SJCRH30 (cell line): ENCODE measurements around the gene ALDH4A1. TPM values are rescaled to one million over a fixed set of nuclear protein-coding genes. Genes with fewer than 3 reads are reported as not detected.
A peak's percentile ranks its signal among the peaks of the same experiment; 100 is the strongest.

Source experiments
- DNase-seq, 2 experiments: peaks; one replicate each; pipeline ENCODE4 v3.0.0-alpha.2; 2015 to 2020
- H3K27ac ChIP-seq: fragments of 250-450 bp; sonication (Bioruptor Pico); 2 replicates; pipeline ENCODE4 v1.5.1; 2020; ENCODE audit warnings: mild to moderate bottlenecking, moderate library complexity
- H3K27me3 ChIP-seq: fragments of 250-450 bp; sonication (Bioruptor Pico); 2 replicates; pipeline ENCODE4 v1.5.1; 2020; ENCODE audit warnings: mild to moderate bottlenecking, moderate library complexity
- H3K36me3 ChIP-seq: fragments of 250-450 bp; sonication (Bioruptor Pico); 2 replicates; pipeline ENCODE4 v1.5.1; 2020; ENCODE audit warnings: mild to moderate bottlenecking, moderate library complexity
- H3K4me1 ChIP-seq: fragments of 250-450 bp; sonication (Bioruptor Pico); 2 replicates; pipeline ENCODE4 v1.5.1; 2020; ENCODE audit warnings: mild to moderate bottlenecking, moderate library complexity
- H3K4me3 ChIP-seq: fragments of 250-450 bp; sonication (Bioruptor Pico); 2 replicates; pipeline ENCODE4 v1.5.1; 2020; ENCODE audit warnings: mild to moderate bottlenecking, moderate library complexity
- H3K9me3 ChIP-seq: fragments of 250-450 bp; sonication (Bioruptor Pico); replicated peaks from 2 replicates; pipeline ENCODE4 v1.5.1; 2020; ENCODE audit warnings: mild to moderate bottlenecking, moderate library complexity
- total RNA-seq: library from RNA; depleted of rRNA; stranded (reverse); fragments of >200 nt; shearing (Covaris generic); gene quantifications from 2 replicates; pipeline ENCODE4 v1.2.3, GENCODE V29; 2014

ALDH4A1 gene
- total RNA-seq, 1 experiment from 2014 or later: 7.2 TPM

DNA sequence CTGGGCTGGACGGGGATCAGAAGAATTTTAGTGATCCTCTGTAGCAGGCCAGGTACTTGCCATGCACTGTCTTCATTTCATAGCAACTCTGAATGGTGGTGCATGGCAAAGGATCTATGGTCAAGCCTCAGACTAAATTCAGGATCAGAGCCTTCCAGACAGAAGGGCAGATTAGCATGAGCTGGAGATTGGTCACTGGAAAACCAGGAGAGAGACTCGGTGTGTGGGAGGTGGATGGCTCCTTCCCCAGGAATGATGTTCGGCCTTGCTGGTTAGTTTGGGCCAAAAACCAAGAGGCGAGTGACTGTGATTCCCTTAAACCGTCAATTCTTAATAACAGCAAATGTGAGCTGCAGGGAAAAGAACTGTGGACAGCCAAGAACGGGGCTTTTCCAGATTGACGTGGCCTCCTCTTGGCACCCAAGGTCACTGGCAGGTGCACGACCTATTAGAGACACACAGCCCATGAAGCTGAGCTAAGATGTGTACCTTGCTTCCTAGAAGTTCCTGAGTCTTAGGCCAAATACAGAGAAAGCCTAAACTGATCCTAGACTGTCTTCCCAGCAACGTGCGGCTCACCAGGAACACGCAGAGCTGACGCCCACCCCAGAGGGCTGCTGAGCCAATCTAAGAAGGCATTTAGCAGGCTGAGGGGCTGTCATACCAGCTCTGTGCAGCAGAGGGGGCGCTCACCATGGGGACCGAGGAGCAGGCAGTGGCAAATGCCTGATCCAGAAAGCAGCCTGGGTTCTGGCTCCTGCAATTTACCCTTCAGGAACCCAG lies 18.5 kb downstream of the ALDH4A1 start:
- Histone ChIP-seq H3K27me3 (no peaks in the 10 kb centered on the region), H3K4me1 (no peaks in the 10 kb centered on the region; the same call in 1 of the 2 replicates), H3K27ac (no peak overlapping the region), H3K9me3 (no peaks in the 10 kb centered on the region), H3K4me3 (no peak overlapping the region), H3K36me3 (no peaks in the 10 kb centered on the region)
- peak; percentile 66 to 80 for DNase-seq

DNA sequence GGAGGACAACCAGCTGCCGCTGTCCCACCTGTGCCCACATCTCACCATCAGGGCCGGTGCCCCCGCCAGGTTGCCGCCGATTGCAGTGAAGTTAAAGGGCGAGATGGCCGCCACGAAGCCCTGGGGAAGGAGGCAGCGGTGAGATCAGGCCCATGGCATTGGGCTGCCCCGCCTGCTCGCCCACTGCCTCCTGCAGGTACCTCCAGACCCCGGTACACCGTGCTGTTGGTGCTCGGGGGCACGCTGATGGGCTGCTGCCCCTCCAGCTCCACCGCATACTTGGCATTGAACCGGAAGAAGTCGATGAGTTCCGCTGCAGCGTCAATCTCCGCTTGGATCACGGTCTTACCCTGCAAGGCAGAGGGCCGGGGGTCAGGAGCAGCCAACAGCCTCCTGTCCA lies 19.3 kb downstream of the ALDH4A1 start:
- Histone ChIP-seq H3K9me3 (no peaks in the 10 kb centered on the region), H3K36me3 (no peaks in the 10 kb centered on the region), H3K4me3 (no peak overlapping the region), H3K4me1 (no peaks in the 10 kb centered on the region; the same call in 1 of the 2 replicates), H3K27ac (no peak overlapping the region), H3K27me3 (no peaks in the 10 kb centered on the region)
- DNase-seq: no peak

DNA sequence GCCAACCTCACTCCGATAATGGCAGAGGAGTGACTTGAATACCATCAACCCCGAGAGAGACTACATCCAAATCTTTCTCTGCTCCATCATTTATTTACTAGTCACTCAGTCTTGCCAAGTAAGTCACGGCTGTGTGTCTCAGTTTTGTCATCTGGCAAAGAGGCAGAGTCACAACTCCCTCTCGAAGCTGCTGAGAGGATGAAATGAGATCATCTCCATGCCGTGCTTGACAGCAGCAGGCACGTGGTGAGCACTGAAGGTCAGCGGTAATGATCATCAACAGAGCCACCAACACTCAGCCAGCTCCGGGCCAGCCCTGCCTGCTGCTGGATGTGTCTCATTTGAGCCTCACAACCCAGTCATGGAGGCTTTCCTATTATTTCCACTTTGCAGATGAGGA lies 19.9 kb downstream of the ALDH4A1 start:
- no peak for DNase-seq
- H3K27ac ChIP-seq: no peak overlapping the region

DNA sequence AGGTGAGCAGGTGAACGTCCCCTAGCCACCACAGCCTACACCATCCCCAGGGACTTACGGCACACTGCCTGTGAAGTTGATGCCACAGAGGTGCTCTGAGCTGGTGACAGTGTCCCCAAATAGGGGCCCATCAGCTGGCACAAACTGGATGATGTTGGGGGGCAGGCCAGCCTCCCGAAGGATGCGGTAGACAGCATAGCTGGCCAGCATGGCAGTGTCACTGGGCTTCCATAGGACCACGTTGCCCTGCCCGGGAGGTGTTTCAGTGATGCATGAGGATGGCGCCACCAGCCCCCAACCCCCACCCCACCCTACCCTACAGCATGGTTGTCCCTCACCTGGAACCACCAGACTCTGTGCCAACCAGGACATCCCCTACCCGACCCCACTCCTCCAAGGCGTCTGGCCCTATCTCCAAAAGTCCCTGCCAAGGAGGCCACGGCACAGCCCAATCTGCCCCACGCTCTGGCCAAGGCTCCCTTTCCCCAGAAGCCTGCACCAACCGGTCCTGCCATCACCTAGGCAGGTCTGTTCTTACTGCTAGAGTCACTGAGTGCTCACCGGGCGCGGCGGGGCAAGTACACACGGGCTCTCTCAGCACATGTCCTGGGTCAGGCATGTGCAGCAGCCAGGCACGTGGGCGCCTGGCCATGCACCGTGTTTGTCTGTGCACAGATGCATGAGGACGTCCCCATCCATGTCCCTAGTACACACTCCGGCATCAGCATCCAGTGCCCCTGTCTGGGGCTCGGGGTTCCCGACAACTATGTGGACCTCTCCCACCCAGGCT lies 20.5 kb downstream of the ALDH4A1 start:
- Histone ChIP-seq H3K36me3 (no peaks in the 10 kb centered on the region), H3K27me3 (no peaks in the 10 kb centered on the region), H3K4me3 (no peak overlapping the region), H3K9me3 (no peaks in the 10 kb centered on the region), H3K27ac (no peak overlapping the region), H3K4me1 (no peaks in the 10 kb centered on the region; the same call in 1 of the 2 replicates)
- no peak for DNase-seq

More for the DNA sequence above, 19.9 kb downstream of the ALDH4A1 start:
- no peaks in the 10 kb centered on the region for H3K27me3 ChIP-seq
- no peaks in the 10 kb centered on the region; the same call in 1 of the 2 replicates for H3K4me1 ChIP-seq
- H3K36me3 ChIP-seq: no peaks in the 10 kb centered on the region
- H3K9me3 ChIP-seq: no peaks in the 10 kb centered on the region
- no peak overlapping the region for H3K4me3 ChIP-seq

DNA sequence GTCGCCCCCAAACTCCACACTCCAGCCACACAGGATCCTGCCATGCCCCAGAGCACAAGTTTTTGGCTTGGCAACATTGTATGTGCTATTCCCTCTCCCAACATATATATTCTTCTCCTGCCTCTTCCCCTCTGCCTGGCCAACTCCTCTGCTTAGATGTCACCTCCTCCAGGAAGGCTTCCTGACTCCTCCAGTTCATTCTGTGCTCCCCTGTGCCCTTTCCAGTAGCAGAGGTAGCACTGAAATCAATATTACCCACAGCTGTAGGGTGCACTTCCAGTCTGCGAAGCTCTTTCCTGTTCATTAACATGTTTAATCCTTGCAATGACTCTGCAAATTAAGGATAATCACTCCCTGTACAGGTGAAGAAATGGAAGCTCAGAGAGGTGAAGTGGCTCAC lies 21.2 kb downstream of the ALDH4A1 start:
- Histone ChIP-seq H3K27ac (no peak overlapping the region), H3K4me3 (no peak overlapping the region), H3K9me3 (no peaks in the 10 kb centered on the region), H3K4me1 (no peaks in the 10 kb centered on the region; the same call in 1 of the 2 replicates), H3K36me3 (no peaks in the 10 kb centered on the region), H3K27me3 (no peaks in the 10 kb centered on the region)
- no peak for DNase-seq

DNA sequence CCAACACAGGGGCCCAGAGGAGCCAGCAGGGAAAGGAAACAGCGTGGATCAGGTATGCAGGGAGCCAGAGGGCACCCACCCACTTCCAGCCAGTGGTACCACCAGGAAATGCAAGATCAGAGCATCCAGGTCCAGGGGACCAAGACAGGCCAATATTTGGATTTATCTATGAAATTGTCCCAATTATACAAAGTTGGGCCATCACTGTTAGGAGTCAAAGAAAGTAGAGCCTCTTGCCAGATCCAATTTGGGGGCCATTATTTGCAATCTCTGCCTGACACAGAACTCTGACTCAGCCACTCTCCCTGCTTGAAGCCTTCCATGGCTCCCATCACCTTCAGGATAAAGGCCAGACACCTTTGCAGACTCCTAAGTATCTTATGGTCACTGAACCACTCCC lies 21.8 kb downstream of the ALDH4A1 start:
- Histone ChIP-seq H3K27ac (no peak overlapping the region), H3K27me3 (no peaks in the 10 kb centered on the region), H3K4me1 (no peaks in the 10 kb centered on the region; the same call in 1 of the 2 replicates), H3K9me3 (no peaks in the 10 kb centered on the region), H3K4me3 (no peak overlapping the region), H3K36me3 (no peaks in the 10 kb centered on the region)
- DNase-seq: no peak

DNA sequence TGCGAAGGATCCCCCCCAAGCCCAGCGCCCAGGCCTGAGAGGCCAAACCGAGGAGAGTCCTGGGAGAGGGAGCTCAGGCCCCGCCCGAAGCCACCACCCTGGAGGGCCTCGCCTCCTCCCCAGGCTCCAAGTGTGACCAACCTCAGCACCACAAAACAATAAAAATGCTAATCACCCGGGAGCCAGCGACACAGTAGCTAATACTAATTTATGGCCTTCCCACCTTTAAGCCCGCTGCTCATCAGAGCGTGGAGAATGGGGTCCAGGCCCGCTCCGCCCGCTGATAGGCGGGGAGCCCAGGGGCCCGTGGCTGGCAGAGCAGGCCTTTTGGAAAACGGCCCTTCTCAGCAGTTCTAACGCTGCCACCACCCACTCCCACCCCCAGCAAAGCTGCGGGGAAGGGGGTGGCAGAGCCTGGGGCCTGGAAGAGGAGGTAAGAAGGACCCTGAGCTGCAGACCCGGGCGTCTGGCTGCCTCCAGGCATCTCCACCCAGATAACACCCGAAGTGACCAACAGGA lies 22.5 kb downstream of the ALDH4A1 start:
- Histone ChIP-seq H3K36me3 (no peaks in the 10 kb centered on the region), H3K27me3 (no peaks in the 10 kb centered on the region), H3K4me1 (no peaks in the 10 kb centered on the region; the same call in 1 of the 2 replicates), H3K4me3 (no peak overlapping the region), H3K27ac (no peak overlapping the region), H3K9me3 (no peaks in the 10 kb centered on the region)
- peak; percentile 38 to 44 for DNase-seq

DNA sequence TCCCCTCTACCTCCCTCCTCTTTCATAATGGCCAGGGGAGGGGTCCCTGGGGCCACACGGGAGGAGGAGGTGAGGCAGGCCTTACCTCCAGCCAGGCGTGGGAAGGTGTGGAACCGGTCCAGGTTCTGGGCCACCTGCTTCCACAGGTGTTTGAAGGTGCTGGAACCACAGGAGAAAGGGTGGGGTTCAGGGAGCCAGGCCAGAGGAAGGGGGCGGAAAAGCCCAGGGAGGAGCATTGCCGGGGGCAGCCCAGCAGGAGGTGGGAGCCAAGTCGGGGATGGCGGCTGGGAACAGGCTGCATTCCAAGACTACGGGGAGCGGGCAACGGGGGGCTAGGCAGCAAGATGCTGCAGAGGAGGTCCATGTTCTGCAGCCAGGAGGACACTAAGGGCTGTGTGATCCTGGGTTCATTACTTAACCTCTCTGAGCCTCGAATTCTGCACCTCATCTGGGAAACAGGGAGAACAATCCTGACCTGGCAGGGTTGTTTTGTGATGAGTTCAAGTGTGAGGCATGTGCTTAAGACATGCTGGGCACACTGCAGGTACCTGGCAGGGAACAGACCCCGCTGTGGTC lies 23.1 kb downstream of the ALDH4A1 start:
- Histone ChIP-seq H3K27ac (no peak overlapping the region), H3K4me1 (no peaks in the 10 kb centered on the region; the same call in 1 of the 2 replicates), H3K36me3 (no peaks in the 10 kb centered on the region), H3K27me3 (no peaks in the 10 kb centered on the region), H3K4me3 (no peak overlapping the region), H3K9me3 (no peaks in the 10 kb centered on the region)
- no peak for DNase-seq

DNA sequence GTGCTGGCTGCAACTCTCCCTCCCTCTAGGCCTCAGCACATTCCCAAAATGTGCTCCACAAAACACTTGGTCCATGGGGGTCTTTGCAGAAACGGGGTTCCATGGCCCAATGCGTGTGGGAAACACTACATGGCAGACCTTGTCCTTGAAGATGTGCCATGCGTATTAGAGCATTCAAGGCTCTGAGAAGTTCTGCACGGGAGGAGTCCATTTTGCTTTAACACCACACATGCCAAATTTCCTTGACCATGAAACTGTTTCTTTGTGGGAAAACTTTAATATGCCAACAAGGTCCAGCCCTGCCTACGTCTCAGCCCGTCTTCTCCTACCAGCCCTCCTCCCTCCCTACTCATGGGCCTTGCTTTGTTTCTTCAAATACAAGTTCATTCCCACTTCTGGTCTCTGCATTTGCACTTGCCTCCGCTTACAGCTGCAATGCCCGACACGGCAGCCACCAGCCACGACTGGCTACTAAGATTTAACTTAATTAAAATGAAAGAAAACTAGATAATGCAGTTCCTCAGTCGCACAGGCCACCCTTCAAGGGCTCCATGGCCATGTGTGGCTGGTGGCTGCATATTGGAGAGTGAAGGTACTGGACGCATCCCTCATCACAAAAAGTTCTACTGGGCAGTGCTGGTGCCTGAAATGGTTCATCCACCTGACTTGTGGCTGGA lies 23.7 kb downstream of the ALDH4A1 start:
- no peaks in the 10 kb centered on the region for H3K36me3 ChIP-seq
- H3K27ac ChIP-seq: no peak overlapping the region
- H3K27me3 ChIP-seq: no peaks in the 10 kb centered on the region
- no peaks in the 10 kb centered on the region for H3K9me3 ChIP-seq
- no peak overlapping the region for H3K4me3 ChIP-seq
- H3K4me1 ChIP-seq: no peaks in the 10 kb centered on the region; the same call in 1 of the 2 replicates
- no peak for DNase-seq

DNA sequence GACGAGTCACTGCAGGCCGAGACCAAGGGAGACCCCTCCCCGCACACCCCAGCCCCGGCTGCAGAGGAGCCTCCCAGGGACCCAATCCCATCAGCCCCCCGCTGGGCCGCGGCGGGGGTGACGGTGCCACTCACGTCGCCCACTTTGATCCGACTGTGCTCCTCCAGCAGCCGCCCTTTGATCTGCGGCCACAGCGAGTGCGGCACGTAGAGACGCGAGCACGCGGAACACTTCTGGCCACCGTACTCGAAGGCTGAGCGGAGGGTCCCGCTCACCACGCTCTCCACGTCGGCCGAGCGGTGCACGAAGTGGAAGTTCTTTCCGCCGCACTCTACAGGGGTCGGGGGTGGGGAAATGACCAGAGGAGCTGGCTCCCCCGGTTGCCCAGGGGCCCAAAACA lies 25.1 kb downstream of the ALDH4A1 start:
- no peak for DNase-seq
- H3K27ac ChIP-seq: no peak overlapping the region
- H3K4me3 ChIP-seq: no peak overlapping the region
- H3K36me3 ChIP-seq: no peaks in the 10 kb centered on the region
- H3K9me3 ChIP-seq: no peaks in the 10 kb centered on the region
- H3K4me1 ChIP-seq: no peaks in the 10 kb centered on the region; the same call in 1 of the 2 replicates
- H3K27me3 ChIP-seq: no peaks in the 10 kb centered on the region

DNA sequence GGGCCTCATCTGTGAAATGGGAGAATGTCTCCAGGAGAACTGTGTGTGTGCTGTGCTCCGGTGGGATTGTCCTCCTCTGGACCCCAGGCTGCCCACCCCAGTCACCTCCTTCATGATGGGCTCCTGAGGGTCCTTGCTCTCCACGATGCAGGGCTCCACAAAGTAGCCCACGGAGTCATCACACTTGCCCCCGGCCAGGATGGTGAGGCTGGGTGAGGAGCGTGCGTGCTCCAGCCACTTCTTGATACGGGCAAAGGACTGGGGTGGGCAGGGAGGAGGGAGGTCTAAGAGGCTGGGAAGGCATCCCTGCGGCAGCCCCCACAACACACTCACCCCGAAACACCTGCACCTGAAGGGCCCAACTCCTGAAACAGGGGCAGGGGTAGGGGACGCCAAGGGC lies 26.1 kb downstream of the ALDH4A1 start:
- Histone ChIP-seq H3K9me3 (no peaks in the 10 kb centered on the region), H3K27me3 (no peaks in the 10 kb centered on the region), H3K4me3 (no peak overlapping the region), H3K36me3 (no peaks in the 10 kb centered on the region), H3K4me1 (no peaks in the 10 kb centered on the region; the same call in 1 of the 2 replicates), H3K27ac (no peak overlapping the region)
- DNase-seq: no peak

DNA sequence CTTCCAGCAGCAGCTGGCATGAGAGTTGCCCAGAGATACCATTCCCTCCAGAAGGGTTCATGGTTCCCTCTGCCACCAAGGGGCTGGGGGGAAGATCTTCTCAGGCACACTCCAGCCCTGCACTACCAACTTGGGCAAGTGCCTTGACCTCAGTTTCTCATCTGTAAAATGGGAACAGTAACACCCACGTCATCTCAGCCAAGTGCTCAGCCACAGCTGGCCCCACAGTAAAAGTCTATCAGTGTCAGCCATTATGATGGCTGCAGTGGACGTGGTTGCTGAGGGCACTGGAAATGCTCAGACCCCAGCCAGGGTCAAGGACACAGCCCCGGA lies 26.6 kb downstream of the ALDH4A1 start:
- H3K9me3 ChIP-seq: no peaks in the 10 kb centered on the region
- H3K27me3 ChIP-seq: no peaks in the 10 kb centered on the region
- H3K27ac ChIP-seq: no peak overlapping the region
- no peak overlapping the region for H3K4me3 ChIP-seq
- no peak for DNase-seq
- H3K4me1 ChIP-seq: no peaks in the 10 kb centered on the region; the same call in 1 of the 2 replicates
- no peaks in the 10 kb centered on the region for H3K36me3 ChIP-seq

DNA sequence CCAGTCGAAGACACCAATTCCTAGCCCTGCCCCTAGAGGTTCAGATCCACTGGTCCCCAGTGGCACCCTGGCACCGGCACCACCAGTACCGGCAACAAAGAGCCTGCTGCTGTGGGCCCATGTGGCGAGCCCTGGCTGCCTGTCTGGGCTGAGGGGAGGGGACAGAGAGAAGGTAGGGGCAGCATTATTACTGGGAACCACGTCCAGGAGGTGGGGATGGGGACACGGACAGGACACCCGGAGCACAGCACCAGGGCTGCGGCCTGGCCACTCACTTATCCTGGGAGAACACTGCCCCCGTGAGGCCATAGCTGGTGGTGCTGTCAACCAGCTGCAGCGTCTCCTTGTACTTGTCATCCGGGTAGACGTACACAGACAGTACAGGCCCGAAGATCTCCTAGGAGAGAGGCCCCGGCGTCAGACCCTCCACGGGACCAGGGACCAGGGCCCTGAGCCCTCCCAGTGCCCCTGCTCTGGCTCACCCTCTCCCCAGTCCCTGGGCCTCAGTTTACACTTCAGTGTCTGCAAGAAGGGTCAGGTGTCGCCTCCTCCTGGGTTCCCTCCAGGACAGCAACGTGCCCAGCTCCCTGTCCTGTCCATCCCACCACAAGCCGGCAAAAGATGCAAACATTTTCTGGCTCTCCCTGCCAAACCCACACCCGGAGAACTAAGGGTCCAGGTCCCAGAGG lies 27.1 kb downstream of the ALDH4A1 start:
- no peaks in the 10 kb centered on the region for H3K27me3 ChIP-seq
- no peak overlapping the region for H3K27ac ChIP-seq
- peak; percentile 90 to 93 for DNase-seq
- no peaks in the 10 kb centered on the region for H3K36me3 ChIP-seq
- no peaks in the 10 kb centered on the region for H3K9me3 ChIP-seq
- H3K4me3 ChIP-seq: no peak overlapping the region
- H3K4me1 ChIP-seq: no peaks in the 10 kb centered on the region; the same call in 1 of the 2 replicates

DNA sequence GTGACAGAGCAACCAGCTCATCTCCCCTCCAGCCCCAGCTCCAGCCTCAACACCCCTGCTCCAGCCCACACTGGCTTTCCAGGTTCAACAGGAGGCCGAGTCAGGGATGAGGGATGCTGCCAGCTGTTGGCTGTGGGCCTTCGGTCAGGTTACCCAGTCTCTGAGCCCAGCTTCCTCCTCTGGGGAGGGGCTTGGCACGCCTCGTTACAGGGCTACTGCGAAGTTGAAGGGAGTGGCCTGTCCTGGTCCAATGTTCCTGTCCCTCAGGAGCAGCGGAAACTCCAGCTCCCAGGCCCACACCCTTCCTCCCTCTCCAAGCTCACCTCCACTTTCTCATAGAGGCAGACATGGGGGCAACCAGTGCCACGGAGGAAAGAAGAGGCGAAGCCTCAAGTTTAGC lies 27.8 kb downstream of the ALDH4A1 start:
- Histone ChIP-seq H3K27ac (no peak overlapping the region), H3K36me3 (no peaks in the 10 kb centered on the region), H3K9me3 (no peaks in the 10 kb centered on the region), H3K27me3 (no peaks in the 10 kb centered on the region; the same call in 1 of the 2 replicates), H3K4me1 (no peaks in the 10 kb centered on the region; the same call in 1 of the 2 replicates), H3K4me3 (no peak overlapping the region)
- peak; percentile 55 to 63 for DNase-seq
